Stomach (tissue), 4 donors: ENCODE measurements around the gene ACBD3.
A peak's percentile ranks its signal among the peaks of the same experiment; 100 is the strongest.

Experiments used
- EP300 ChIP-seq: sonication (generic); formaldehyde crosslinking; IDR thresholded peaks from one replicate; pipeline ENCODE4 v1.6.1; 2017; ENCODE audit warnings: antibody characterized with exemption
- POLR2A ChIP-seq, 4 donors: fragments of 450-650 bp; IDR thresholded peaks; one replicate each; pipeline ENCODE4 v1.6.1; 2016; ENCODE audit warnings: antibody characterized with exemption in 4 of 4, control low read depth in 2 of 4, mild to moderate bottlenecking in 1 of 4, moderate library complexity in 1 of 4
- POLR2AphosphoS5 ChIP-seq, 3 donors: sonication (generic); formaldehyde crosslinking; IDR thresholded peaks; one replicate each; pipeline ENCODE4 v1.6.1; 2016; ENCODE audit warnings: antibody characterized with exemption in 3 of 3
- TF ChIP-seq, protein P1 (sequence below), 7 experiments: fragments of 450-650 bp in 4 of 7; fragments of 200-600 bp in 3 of 7; sonication (generic) in 3 of 7; IDR thresholded peaks; one replicate each; pipeline ENCODE4 v1.5.1; 2016 to 2019; ENCODE audit warnings: antibody characterized with exemption in 7 of 7, control low read depth in 2 of 7, mild to moderate bottlenecking in 1 of 7

DNA sequence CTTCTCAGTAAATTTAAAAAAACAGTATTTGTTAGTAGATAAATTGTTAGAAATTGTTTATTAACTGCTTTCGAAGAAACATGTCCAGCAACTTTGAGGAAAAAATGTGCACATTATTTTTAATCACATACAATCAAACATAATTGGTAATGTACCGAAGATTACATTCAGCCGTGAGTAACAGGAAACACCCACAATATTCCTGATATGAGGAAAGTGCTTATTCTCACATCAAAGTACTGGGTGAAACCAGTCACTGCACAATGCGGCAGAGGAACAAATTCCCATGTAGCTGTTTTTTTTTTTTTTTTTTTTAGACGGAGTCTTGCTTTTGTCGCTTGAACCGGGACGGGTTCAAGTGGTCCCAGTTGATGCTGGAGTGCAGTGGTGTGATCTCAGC lies 9.7 kb downstream of the ACBD3 start:
- TF ChIP-seq EP300 (no peak), POLR2A (IDR thresholded peaks at IDR 0.05) (no peak), POLR2AphosphoS5 (IDR thresholded peaks at IDR 0.05) (peak in 1 of 3 donors; percentile 15)
- TF ChIP-seq, protein P1, sequence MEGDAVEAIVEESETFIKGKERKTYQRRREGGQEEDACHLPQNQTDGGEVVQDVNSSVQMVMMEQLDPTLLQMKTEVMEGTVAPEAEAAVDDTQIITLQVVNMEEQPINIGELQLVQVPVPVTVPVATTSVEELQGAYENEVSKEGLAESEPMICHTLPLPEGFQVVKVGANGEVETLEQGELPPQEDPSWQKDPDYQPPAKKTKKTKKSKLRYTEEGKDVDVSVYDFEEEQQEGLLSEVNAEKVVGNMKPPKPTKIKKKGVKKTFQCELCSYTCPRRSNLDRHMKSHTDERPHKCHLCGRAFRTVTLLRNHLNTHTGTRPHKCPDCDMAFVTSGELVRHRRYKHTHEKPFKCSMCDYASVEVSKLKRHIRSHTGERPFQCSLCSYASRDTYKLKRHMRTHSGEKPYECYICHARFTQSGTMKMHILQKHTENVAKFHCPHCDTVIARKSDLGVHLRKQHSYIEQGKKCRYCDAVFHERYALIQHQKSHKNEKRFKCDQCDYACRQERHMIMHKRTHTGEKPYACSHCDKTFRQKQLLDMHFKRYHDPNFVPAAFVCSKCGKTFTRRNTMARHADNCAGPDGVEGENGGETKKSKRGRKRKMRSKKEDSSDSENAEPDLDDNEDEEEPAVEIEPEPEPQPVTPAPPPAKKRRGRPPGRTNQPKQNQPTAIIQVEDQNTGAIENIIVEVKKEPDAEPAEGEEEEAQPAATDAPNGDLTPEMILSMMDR (IDR thresholded peaks at IDR 0.05) = no peak
